ENCODE measurements around the gene BORCS5. TPM values are rescaled to one million over a fixed set of nuclear protein-coding genes. Genes with fewer than 3 reads are reported as not detected.

BORCS5 gene
- total and polyA plus RNA-seq, 2 experiments from 2014 or later: 11.3 to 12.6 TPM

DNA sequence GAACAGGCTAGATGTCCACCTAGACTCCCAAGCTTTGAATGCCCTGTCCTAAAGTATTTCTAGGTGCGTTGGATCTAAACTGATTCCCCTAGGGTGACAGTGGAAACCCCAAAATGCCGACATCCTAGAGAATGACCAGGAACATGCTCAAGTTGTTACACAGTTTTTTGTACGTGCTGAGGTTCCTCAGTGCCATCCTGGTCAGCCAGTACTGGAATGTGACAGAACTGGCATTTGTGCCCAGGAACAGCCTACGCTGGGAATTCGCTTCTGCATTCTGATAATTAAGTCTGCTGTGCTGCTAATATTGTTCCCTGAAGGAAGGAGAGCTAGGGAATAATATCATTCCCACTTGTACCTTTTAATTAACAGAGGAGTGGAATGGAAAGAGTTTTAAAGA lies 40.3 kb downstream of the BORCS5 start:
- no peak overlapping the region for H3K27ac ChIP-seq (ENCODE audit: low read depth)
- Mint-ChIP-seq H3K27me3 (ENCODE audit: insufficient read depth, low read depth, poor library complexity) (no peaks in the 10 kb centered on the region), H3K36me3 (ENCODE audit: low read depth) (peaks cover 10% of the 10 kb centered on the region), H3K27ac (no peak overlapping the region), H3K4me3 (no peak overlapping the region), H3K4me1 (peaks cover 29% of the 10 kb centered on the region), H3K9me3 (no peaks in the 10 kb centered on the region; the same call in 2 of the 3 replicates)
- H3F3A ChIP-seq (replicated peaks; ENCODE audit: low read depth): no peaks in the 10 kb centered on the region
- H3K27me3 ChIP-seq (ENCODE audit: insufficient read depth): no peaks in the 10 kb centered on the region
- H2AFZ ChIP-seq: no peak overlapping the region
- no peak for TF ChIP-seq NANOG (IDR thresholded peaks at IDR 0.05; ENCODE audit: borderline replicate concordance)
- TF ChIP-seq POLR2AphosphoS5 (IDR thresholded peaks at IDR 0.05; ENCODE audit: low read depth): no peak
- TF ChIP-seq, protein P1, sequence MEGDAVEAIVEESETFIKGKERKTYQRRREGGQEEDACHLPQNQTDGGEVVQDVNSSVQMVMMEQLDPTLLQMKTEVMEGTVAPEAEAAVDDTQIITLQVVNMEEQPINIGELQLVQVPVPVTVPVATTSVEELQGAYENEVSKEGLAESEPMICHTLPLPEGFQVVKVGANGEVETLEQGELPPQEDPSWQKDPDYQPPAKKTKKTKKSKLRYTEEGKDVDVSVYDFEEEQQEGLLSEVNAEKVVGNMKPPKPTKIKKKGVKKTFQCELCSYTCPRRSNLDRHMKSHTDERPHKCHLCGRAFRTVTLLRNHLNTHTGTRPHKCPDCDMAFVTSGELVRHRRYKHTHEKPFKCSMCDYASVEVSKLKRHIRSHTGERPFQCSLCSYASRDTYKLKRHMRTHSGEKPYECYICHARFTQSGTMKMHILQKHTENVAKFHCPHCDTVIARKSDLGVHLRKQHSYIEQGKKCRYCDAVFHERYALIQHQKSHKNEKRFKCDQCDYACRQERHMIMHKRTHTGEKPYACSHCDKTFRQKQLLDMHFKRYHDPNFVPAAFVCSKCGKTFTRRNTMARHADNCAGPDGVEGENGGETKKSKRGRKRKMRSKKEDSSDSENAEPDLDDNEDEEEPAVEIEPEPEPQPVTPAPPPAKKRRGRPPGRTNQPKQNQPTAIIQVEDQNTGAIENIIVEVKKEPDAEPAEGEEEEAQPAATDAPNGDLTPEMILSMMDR (conservative IDR thresholded peaks at IDR 0.05; ENCODE audit: low read depth in 2 of 2): no peak
- TF ChIP-seq, protein P2, sequence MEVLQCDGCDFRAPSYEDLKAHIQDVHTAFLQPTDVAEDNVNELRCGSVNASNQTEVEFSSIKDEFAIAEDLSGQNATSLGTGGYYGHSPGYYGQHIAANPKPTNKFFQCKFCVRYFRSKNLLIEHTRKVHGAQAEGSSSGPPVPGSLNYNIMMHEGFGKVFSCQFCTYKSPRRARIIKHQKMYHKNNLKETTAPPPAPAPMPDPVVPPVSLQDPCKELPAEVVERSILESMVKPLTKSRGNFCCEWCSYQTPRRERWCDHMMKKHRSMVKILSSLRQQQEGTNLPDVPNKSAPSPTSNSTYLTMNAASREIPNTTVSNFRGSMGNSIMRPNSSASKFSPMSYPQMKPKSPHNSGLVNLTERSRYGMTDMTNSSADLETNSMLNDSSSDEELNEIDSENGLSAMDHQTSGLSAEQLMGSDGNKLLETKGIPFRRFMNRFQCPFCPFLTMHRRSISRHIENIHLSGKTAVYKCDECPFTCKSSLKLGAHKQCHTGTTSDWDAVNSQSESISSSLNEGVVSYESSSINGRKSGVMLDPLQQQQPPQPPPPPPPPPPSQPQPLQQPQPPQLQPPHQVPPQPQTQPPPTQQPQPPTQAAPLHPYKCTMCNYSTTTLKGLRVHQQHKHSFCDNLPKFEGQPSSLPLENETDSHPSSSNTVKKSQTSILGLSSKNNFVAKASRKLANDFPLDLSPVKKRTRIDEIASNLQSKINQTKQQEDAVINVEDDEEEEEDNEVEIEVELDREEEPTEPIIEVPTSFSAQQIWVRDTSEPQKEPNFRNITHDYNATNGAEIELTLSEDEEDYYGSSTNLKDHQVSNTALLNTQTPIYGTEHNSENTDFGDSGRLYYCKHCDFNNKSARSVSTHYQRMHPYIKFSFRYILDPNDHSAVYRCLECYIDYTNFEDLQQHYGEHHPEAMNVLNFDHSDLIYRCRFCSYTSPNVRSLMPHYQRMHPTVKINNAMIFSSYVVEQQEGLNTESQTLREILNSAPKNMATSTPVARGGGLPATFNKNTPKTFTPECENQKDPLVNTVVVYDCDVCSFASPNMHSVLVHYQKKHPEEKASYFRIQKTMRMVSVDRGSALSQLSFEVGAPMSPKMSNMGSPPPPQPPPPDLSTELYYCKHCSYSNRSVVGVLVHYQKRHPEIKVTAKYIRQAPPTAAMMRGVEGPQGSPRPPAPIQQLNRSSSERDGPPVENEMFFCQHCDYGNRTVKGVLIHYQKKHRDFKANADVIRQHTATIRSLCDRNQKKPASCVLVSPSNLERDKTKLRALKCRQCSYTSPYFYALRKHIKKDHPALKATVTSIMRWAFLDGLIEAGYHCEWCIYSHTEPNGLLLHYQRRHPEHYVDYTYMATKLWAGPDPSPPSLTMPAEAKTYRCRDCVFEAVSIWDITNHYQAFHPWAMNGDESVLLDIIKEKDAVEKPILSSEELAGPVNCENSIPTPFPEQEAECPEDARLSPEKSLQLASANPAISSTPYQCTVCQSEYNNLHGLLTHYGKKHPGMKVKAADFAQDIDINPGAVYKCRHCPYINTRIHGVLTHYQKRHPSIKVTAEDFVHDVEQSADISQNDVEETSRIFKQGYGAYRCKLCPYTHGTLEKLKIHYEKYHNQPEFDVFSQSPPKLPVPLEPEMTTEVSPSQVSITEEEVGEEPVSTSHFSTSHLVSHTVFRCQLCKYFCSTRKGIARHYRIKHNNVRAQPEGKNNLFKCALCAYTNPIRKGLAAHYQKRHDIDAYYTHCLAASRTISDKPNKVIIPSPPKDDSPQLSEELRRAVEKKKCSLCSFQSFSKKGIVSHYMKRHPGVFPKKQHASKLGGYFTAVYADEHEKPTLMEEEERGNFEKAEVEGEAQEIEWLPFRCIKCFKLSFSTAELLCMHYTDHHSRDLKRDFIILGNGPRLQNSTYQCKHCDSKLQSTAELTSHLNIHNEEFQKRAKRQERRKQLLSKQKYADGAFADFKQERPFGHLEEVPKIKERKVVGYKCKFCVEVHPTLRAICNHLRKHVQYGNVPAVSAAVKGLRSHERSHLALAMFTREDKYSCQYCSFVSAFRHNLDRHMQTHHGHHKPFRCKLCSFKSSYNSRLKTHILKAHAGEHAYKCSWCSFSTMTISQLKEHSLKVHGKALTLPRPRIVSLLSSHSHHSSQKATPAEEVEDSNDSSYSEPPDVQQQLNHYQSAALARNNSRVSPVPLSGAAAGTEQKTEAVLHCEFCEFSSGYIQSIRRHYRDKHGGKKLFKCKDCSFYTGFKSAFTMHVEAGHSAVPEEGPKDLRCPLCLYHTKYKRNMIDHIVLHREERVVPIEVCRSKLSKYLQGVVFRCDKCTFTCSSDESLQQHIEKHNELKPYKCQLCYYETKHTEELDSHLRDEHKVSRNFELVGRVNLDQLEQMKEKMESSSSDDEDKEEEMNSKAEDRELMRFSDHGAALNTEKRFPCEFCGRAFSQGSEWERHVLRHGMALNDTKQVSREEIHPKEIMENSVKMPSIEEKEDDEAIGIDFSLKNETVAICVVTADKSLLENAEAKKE (CRISPR knock-in tag; IDR thresholded peaks at IDR 0.05): no peak
- TF ChIP-seq EZH2 (IDR thresholded peaks at IDR 0.05; ENCODE audit: low read depth, unreplicated experiment): no peak
- TF ChIP-seq ZNF114 (CRISPR knock-in tag; IDR thresholded peaks at IDR 0.05): no peak
- TF ChIP-seq, protein P3, sequence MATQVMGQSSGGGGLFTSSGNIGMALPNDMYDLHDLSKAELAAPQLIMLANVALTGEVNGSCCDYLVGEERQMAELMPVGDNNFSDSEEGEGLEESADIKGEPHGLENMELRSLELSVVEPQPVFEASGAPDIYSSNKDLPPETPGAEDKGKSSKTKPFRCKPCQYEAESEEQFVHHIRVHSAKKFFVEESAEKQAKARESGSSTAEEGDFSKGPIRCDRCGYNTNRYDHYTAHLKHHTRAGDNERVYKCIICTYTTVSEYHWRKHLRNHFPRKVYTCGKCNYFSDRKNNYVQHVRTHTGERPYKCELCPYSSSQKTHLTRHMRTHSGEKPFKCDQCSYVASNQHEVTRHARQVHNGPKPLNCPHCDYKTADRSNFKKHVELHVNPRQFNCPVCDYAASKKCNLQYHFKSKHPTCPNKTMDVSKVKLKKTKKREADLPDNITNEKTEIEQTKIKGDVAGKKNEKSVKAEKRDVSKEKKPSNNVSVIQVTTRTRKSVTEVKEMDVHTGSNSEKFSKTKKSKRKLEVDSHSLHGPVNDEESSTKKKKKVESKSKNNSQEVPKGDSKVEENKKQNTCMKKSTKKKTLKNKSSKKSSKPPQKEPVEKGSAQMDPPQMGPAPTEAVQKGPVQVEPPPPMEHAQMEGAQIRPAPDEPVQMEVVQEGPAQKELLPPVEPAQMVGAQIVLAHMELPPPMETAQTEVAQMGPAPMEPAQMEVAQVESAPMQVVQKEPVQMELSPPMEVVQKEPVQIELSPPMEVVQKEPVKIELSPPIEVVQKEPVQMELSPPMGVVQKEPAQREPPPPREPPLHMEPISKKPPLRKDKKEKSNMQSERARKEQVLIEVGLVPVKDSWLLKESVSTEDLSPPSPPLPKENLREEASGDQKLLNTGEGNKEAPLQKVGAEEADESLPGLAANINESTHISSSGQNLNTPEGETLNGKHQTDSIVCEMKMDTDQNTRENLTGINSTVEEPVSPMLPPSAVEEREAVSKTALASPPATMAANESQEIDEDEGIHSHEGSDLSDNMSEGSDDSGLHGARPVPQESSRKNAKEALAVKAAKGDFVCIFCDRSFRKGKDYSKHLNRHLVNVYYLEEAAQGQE (IDR thresholded peaks at IDR 0.05; ENCODE audit: unreplicated experiment): no peak
- TF ChIP-seq ZNF331 (CRISPR knock-in tag; IDR thresholded peaks at IDR 0.05; ENCODE audit: low read depth): no peak
- TF ChIP-seq EZH2phosphoT487 (IDR thresholded peaks at IDR 0.05; ENCODE audit: unreplicated experiment): no peak
- TF ChIP-seq STAT1 (IDR thresholded peaks at IDR 0.05; ENCODE audit: unreplicated experiment): no peak
- TF ChIP-seq, protein P4, sequence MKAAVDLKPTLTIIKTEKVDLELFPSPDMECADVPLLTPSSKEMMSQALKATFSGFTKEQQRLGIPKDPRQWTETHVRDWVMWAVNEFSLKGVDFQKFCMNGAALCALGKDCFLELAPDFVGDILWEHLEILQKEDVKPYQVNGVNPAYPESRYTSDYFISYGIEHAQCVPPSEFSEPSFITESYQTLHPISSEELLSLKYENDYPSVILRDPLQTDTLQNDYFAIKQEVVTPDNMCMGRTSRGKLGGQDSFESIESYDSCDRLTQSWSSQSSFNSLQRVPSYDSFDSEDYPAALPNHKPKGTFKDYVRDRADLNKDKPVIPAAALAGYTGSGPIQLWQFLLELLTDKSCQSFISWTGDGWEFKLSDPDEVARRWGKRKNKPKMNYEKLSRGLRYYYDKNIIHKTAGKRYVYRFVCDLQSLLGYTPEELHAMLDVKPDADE (IDR thresholded peaks at IDR 0.05): no peak
- DNase-seq (ENCODE audit: low spot score) (no peak), ATAC-seq (no peak)
- H3K79me2 ChIP-seq (replicated peaks; ENCODE audit: insufficient read depth): no peaks in the 10 kb centered on the region; the same call in 1 of the 2 replicates
- peaks cover 24% of the 10 kb centered on the region for H3K4me1 ChIP-seq (ENCODE audit: insufficient read depth)
- no peak overlapping the region for H3K4me2 ChIP-seq
- H4K20me1 ChIP-seq (replicated peaks; ENCODE audit: insufficient read depth): no peaks in the 10 kb centered on the region
- H3K4me3 ChIP-seq: no peak overlapping the region
- H3K9me2 ChIP-seq (ENCODE audit: insufficient read depth): no peaks in the 10 kb centered on the region
- no peaks in the 10 kb centered on the region for H3K36me3 ChIP-seq (ENCODE audit: insufficient read depth)
